RPMI8226 (cell line): ENCODE results near the gene JAKMIP2.

Experiments used
- DNase-seq: peaks from one replicate; pipeline ENCODE4 v3.0.0-alpha.2; 2015

Gene JAKMIP2

DNA sequence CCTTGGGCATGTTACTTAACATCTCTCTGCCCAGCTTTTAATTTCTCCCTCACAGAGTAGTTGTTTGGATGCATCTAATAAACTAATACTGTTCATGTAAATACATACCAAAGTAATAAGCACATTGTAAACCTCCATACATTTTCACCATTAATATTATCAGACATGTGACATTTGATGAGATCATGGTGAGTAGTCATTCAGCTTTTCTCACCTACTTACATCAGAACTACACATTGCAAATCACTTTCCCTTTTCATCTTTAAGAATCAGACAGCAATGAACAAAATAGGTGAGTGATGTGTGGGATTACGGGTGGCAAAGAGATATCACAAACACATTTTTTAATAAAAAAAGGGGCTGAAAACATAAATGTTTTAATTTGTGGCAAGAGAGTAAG, 89.3 kb downstream of the JAKMIP2 start:
- no peak for DNase-seq

DNA sequence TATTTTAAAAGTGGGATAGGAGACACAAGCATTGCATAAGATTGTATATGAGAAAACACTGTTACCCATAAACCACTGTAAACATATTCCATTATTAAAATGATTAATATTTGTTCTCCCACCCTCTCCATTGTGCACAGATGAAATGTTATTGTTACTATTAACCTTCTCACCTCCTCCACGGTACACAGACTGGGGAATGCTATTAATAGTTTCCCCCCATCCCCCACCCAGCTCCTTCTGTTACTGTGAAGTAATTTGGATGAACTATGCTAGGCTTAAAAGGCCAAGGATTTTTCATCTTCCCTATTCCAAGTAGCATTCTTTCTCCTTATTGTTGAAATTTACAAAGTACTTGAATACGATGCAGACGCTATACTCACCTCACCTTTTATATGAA, 91.4 kb downstream of the JAKMIP2 start:
- DNase-seq: no peak

DNA sequence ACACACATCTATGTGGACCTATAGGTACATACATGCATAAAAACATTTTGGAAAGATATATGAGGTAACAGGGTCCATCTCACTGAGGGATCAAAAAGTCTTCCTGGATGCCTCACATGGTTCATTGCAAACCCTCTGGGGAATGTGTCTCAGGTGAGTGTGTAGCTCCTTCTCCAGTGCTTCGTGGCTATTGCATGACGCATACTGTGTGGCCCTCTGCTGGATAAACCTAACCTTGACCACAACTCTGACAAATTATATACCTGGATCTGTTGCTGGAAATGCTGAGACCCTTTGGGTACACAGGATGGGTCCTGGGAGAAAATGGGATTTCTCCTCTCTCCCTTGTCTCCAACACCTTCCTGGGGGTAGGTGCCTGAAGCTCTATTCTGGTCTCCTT, 91.9 kb downstream of the JAKMIP2 start:
- DNase-seq: peak; percentile 31

DNA sequence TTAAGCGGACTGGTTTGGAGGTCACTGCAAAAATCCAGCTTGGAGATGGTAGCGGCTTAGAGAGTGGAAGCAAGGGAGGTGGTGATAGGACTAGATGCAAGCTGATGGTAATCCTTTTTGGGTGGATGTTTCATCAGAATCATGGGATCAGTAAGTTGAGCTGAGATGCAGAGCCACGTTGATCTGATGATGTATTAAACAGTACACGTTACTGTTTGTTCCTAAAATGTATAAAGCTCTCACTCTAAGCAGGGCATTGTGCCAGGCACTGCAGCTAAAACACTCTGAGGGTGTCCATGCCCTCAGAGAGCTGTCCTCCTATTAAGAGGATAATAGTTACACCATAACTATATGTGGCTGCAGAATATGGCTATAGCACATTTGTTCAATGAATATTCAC, 93.1 kb downstream of the JAKMIP2 start:
- DNase-seq: no peak

DNA sequence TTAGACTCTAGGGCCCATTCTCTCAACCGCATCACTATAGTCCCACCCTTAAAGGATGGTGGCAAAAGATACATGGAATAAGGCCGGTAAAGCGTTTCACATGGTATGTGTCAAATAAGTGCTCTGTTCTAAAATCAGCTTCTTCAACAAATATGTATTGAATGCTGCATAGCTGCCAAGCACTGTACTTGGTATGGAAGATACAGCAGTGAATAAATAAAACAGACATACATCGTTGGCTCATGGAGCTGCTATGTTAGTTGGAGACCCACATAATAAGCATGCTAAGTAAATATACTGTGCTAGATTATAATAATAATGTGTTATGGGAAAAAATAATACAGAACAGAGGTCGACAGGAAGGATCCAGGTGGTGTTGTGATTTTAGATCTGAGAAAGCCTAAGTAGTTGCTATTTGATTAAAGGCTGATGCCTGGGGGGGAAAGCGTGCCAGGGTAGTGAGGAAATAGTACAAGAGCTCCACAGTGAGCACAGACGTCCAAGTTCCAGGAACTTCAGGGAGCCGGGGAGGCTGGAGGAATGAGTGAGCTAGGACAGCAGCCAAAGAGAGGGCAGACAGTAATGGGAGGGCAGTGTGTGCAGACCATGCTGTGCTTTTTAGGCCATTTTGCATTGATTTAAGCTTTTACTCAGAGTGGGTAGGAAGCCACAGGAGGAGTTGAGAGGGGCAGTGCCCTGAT, 93.7 kb downstream of the JAKMIP2 start:
- no peak for DNase-seq

DNA sequence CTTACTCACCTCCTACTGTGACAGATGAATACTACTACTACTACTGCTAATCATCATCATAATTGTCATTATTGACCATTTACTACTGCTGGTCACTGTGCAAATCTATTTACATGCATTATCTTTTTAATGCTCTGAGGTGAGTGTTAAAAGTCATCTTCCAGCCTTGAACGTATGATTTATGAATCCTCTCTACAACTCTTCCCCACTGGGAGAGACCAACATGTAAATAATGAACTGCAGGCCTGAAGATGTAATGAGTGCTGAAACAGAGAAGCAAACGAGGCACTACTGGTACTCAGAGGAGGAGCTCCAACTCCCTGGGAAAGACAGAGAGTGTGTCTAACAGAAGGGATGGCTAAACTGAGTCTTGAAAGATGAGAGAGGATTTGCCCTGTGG, 95.4 kb downstream of the JAKMIP2 start:
- no peak for DNase-seq

DNA sequence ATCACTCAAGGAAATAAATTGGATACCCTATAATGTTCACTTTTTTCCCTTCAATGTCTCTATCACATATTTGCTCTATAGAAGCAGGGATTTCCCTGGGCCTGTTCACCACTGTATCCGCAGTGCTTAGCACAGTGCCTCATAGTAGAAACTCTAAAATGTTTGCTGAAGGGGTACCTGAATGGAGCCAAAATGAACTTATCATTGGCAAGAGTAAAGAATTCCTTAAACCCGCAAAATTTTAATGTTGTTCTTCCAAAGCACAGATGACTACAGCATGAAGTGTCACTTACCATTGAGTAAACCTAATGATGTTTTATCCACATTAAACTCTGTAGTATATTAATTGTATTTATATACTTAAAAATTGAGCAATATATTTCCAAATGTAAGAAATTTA, 96.1 kb downstream of the JAKMIP2 start:
- no peak for DNase-seq

DNA sequence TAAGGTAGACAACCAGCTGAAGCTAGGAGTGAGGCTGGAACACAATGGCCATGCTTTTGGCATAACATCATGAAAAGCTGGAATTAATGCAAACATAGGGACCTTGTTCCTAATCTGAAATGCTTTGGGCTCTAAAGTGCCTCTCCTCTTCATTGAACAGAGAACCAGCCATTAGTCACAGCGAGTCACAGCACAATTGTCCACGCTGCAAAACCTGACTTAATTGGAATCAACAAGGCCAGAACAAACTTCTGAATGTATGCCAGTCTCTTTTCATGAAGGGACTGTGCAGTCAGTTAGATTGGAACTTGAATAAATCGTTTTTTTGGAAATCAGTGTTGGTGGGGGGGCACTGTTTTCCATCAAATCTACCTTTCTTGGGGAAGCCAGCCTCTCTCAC, 96.5 kb downstream of the JAKMIP2 start:
- DNase-seq: no peak

DNA sequence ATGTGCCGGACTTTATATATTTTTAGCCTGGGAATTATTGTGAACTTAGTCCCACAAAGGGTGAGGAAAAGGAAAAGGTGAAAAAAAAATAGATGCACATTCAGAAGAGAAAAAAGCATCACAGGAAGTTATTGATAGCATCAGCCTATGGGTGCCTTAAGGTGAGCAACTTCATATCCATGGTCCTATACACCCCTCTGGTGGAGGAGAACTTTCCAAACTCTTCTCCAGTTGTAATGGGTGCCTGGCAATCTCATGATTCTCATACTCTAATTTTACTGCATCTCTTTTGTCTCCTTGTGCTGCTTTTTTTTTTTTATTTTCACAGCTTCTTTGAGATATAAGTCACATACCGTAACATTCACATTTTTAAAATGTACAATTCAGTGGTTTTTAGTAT, 107.4 kb downstream of the JAKMIP2 start:
- DNase-seq: no peak

DNA sequence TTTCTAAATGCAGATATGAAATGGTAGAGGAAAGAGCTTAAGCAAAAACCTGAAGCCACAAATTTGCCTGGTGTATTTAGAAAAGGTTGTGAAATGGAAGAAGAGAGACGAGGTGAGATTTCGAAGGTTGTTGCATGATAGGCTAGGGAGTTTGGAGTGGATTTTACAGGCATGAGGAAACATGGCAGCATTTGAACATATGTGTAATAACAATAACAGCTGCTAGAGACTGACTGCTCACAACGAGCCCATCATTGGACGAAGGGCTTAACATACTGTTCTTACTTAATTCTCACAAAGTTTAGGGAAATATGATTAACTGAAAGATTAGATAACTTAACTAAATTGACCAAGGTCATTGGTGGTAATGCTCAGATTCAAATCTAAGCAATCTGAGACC, 108.1 kb downstream of the JAKMIP2 start:
- no peak for DNase-seq

DNA sequence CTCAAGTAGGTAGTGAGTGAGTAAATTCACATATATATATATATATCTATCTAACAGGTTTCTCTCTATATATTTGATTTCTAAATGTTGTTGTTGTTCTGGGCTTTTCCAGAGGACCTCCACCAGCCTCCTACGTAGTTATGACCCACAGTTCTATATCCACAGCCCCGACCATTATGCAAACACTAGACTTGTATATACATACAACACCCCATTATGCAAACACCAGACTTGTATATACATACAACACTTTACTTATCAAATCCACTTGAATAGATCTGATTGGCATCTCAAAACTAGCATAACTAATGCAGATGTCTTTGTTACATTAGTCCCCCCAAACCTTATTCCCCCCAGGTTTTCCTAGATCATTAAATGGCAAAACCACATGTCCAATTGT, 108.7 kb downstream of the JAKMIP2 start:
- no peak for DNase-seq

DNA sequence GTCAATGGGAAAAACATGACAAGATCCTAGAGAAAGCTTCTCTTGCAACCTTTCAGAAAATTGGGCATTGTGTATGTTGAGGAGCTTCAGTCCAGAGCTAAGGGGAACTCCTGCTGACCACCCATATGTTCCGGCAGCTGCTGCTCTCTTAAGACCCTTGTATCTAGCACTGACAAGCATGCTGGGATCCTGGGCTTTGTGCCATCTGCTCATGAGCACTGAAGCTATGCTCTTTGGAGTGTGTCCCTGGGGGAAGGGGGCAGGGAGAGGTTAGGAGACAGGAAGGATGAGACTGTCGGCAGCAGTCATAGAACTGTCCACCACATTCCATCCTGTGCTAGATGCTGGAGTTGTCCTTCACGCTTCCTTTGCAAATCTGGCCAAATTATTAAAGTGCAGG, 109.3 kb downstream of the JAKMIP2 start:
- DNase-seq: no peak

DNA sequence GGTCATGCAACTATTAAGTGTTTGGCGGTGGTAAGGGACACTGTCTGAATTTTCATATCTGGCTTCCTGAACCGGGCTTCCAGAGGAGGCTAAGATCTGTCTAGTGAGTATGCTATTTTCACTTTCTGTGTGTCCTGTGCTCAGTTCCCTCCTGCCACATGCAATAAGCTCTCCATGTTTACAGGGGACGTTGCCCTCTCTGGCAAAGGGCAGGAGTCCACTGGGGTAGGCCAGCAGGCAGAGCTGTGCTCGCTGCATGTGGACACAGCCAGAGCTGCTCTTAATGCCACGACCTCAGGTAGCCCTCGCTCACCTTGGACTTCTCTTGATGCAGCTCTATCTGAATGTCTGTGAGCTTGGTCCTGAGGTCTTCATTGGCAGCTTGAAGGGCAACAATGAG, 111.2 kb downstream of the JAKMIP2 start:
- DNase-seq: no peak

DNA sequence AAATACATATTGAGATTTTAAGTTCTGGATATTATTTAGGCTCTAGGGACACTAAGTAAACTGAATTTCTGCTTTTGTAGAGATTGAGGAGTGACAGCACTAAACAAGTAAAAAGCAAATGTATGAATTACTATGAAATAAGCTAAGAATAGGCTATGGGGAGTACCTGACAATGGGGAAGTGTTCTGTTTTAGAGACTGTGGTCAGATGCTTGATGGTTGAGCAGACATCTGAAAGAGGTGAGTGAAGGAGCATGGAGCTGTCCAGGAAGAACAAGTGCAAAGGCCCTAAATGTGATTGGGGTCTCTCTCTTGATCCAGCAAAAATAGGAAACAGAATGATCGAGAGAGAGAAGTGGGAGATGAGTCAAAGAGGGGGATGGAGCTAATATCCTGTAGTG, 111.7 kb downstream of the JAKMIP2 start:
- DNase-seq: no peak

DNA sequence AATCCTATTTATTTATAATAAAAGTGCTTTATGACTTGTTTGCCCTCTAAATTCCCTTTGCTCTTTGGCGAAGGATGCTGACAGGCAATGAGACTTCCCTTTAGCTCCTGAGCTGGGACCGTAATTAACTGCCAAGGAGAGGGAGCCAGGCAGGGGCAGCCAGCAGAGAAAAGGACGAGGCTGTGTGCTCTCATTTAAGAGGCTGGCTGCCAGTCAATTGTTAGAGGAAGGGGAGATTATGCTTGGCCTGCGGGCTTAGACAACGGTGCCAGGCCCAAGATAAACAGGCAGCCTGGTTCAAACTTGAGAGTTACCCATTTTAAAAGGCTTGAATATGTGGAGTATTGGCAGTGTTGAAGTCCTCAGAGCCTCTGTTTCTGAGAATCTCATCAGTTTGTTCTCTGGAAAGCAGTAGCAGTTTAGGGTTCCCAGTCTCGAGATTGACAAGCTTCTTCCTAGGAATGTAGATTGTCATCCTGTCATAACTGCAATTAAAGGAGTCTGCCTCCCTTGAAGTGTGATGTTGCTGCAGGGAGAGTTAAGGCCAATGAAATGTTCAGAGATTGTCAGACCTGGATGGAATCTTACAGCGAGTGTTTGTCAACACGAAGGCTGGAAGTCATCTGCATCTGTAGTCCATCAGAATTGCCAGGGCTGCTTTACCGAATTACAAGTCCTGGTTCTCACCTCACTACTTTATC, 113.2 kb downstream of the JAKMIP2 start:
- DNase-seq: no peak

DNA sequence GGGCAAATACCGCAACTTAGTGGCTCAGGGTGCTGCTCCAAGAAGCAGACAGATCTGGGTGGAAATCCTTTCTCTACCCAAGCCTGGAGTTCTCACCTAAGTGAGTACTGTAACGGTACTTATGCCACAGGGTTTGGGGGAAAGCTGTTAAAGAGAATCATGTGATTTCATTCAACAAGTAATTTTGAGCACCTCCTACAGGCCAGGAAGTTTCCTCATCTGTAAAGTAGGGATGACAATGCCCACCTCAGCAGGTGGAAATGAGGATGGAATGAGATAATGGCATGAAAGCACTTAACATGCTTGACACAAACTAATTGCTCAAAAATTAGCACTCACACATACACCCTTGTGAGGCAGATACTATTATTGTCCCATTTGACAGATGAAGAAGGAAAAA, 114.1 kb downstream of the JAKMIP2 start:
- no peak for DNase-seq

DNA sequence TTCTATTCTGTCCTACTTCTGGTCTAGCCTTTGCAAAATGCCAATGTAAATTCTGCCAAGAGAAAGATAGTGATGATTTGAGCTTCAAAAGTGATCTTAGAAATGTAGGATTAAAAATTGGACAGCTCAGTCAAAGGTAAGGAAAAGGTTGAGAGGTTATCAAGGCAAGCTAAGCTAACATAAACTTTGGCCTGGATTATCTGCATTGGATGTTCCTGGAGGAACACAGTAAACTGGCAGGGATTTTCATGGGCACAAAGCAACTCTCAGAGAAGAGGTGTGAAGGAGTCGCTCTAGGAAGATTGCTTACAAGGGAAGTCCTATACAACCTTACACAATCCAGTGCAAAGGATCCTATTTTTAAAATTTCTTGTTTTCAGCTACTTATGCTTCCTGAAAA, 115.2 kb downstream of the JAKMIP2 start:
- no peak for DNase-seq

DNA sequence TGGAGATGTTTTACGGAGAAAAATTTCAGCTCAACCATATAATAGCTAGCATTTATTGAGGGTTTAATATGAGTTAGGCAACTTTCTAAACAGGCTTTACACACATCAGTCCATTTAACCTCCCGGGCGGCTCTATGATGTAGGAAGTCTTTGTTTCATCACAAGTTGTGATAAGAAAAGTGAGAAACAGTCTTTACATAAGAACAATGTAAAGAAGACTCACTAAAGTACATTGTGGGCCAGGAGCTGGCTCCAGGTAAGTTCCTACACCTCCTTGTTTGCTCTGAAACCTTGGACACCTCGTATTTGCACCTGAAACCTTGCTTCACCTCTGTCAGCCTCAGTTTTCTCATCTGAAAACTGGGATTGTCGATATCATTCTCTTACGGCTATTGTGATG, 116.1 kb downstream of the JAKMIP2 start:
- DNase-seq: no peak

DNA sequence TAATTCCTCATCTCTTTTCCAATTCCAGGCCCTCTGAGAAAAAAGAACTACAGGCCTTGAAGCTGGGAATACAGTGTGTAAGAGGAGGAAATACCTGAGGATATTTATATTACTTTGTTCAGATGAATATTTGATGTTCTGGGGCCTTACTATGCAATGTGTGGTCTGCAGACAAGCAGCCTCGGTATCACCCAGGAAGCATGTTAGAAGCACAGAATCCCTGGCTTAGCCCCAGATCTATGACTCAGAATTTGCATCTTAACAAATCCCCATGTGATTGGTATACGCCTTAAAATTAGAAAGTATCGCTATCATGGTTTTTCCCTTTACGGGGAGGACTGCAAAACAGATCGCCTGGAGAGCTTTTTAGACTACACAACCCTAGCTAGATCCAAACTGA, 121.0 kb downstream of the JAKMIP2 start:
- no peak for DNase-seq

DNA sequence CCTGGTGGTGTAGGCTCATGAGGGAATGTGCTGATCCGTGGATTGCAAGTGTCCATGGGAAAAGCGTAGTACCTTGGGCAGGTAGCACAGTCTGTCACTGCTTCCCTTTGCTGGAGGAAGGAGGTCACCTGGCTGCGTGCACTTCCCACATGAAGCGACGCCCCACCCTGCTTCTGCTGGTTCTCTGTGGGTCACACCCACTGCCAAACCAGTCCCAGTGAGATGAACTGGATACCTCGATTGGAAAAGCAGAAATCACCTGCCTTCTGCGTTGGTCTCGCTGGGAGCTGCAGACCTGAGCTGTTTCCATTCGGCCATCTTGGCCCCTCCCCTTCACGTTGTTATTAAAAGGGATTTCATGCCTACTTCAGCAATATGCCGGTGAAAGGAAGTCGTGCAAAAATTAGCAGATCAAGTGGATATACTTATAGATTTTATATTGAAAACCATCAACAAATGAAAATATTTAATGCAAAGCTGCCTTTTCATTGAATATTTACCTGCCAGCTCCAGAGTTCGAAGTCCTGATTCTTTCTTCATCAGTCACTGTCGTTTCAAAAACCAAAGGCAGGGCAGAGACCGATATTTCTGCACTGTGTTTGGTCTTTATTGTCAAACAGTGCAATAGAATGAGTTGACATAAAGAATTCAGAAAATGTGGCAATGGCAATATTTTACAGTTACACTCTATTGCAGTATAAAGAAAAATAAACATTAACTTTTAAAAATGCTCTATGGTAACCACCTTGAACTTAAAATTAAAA, 123.2 kb downstream of the JAKMIP2 start:
- peak; percentile 39 for DNase-seq

DNA sequence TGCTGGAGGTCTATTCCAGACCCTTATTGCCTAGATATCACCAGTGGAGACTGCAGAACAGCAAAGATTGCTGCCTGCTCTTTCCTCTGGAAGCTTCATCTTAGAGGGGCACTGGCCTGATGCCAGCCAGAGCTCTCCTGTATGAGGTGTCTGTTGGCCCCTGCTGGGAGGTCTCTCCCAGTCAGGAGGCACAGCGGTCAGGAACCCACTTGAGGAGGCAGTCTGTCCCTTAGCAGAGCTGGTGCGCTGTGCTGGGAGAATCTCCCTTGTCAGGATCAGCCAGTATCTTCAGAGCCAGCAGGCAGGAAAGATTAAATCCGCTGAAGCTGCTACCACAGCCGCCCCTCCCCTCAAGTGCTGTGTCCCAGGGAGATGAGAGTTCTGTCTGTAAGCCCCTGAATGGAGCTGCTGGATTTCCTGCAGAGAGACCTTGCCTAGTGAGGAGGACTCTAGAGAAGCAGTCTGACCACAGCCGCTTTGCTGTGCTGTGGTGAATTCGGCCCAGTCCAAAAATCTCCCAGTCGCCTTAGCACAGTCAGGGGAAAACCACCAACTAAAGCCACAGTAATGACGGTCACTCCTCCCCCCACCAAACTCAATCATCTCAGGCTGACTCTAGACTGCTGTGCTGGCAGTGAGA, 124.1 kb downstream of the JAKMIP2 start:
- DNase-seq: peak; percentile 50

DNA sequence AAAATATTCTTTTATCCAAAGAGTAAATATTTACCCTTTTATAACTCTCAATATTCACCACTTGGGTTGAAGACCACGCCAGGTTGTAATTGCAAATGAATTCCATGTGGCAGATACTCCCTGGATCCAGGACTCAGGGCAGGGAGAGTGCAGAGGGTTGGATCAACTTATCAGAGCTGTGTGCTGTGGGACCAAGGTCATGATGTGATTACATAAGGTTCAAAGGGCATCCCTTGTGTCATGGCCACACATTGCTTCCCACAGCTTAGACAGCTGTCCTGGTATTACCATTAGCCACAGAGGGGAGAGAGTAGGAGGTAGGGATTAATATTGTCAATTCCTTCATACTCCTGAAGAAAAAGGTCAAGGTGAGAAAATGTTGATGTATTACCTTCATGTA, 133.9 kb downstream of the JAKMIP2 start:
- no peak for DNase-seq

DNA sequence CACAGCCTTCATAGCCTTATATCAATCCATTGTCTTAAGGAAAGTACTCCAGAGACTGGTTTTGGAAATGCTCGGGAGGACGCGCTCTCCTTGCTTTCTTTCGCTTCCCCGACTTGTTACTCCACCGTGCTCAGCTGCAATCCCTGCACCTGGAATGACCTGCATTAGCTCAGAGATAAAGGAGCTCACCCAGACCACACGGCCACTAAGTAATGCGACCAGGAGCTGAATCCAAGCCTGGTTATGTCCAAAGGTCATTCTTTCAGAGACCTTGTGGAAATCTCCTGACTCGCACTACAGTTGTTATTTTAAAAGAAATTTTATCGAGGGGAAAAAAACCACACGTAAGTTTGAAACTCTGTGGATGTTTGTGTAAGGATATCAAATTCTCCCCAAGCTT, 137.3 kb downstream of the JAKMIP2 start:
- DNase-seq: no peak

DNA sequence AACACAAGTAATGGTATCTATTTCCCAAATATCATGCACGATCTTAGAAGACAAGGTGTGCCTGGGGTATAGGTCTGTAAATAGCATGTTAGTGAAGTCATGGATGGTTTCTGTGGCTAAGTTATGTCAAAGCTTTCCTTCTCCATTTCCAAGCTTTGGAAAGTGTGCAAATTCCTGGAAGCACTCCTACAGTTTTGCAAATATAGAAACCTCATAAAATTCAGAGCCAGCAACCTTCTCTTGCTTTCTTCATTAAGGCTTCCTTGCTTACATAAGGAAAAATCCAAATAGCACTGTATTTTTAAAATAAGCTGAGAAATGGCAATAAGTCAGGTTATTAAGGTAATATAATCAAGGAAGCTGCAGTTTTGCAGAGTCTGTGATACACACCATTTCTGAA, 138.1 kb downstream of the JAKMIP2 start:
- no peak for DNase-seq
